BLaER1 treated with 17β-estradiol and CSF1 and Interleukin-3, amounts not matched to agents 10 nM and 100 nM (cell line): ENCODE results near the gene ZNF691.

Experiments used
- H3K27ac ChIP-seq, 11 experiments: shearing (Covaris generic); formaldehyde crosslinking; 2 replicates each; pipeline ENCODE4 v1.8.1; 2022
- H3K27me3 ChIP-seq, 11 experiments: shearing (Covaris generic); formaldehyde crosslinking; 2 replicates each; pipeline ENCODE4 v1.8.1; 2022
- H3K36me3 ChIP-seq, 11 experiments: shearing (Covaris generic); formaldehyde crosslinking; 2 replicates each; pipeline ENCODE4 v1.8.1; 2022
- H3K4me1 ChIP-seq, 10 experiments: shearing (Covaris generic); formaldehyde crosslinking; 2 replicates each; pipeline ENCODE4 v1.8.1; 2022
- H3K4me2 ChIP-seq, 11 experiments: shearing (Covaris generic); formaldehyde crosslinking; 2 replicates each; pipeline ENCODE4 v1.8.1; 2022
- H3K4me3 ChIP-seq, 10 experiments: shearing (Covaris generic); formaldehyde crosslinking; 2 replicates each; pipeline ENCODE4 v1.8.1; 2022
- H3K9ac ChIP-seq, 11 experiments: shearing (Covaris generic); formaldehyde crosslinking; 2 replicates each; pipeline ENCODE4 v1.8.1; 2022
- H3K9me3 ChIP-seq, 11 experiments: shearing (Covaris generic); formaldehyde crosslinking; replicated peaks in 1 of 11; 2 replicates each; pipeline ENCODE4 v1.8.1; 2022
- H4K20me1 ChIP-seq, 11 experiments: shearing (Covaris generic); formaldehyde crosslinking; 2 replicates each; pipeline ENCODE4 v1.8.1; 2022
- Cebpa-rat ChIP-seq, 11 experiments: shearing (Covaris generic); IDR thresholded peaks; 2 replicates each; pipeline ENCODE4 v1.8.1; 2022

ZNF691 gene

DNA sequence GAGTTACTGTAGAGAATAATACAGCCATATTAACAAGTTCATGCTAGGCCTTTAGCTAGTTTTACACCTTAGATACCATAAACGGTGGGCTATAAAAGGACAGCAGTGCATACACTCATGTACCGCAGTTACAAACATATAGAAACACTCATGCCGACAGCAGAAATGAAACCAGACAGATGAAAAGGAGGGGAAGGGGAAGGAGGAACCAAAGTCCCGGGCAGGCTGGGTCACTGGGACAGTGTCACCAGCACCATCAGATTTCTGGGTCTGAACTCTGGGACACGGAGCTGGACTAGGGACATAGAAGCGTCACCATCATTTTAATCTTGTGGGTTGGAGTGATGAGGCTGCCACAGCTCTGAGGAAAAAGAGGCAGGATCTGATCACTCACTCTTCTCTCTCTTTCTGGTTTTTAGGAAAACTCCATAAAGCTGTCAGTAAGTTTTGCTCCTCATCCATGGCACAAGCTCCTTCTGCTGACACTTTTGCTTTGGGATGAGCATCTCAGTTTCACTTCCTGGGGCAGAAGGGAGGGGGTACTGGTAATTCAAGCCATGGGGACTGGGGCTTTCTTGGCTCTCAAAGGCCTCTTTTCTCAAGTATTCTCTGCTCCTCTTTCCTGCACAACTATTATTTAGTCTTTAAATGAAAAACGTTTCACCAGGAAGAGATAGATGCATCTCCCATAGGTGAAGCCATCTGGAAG is 7.8 kb upstream of the ZNF691 start:
- Histone ChIP-seq H3K4me2 (peak overlapping the region in 5 of 11 experiments; percentile 5 to 72 (median 55); a peak in 9 of 22 replicates), H3K27ac (no peak overlapping the region; a peak in 1 of 22 replicates), H3K9ac (no peak overlapping the region), H3K9me3 (no peaks in the 10 kb centered on the region), H3K36me3 (peaks cover 0 to 50% (median 10%) of the 10 kb centered on the region in 11 experiments; a peak in 10 of 22 replicates), H3K4me3 (no peak overlapping the region), H3K4me1 (peaks cover 0 to 33% (median 12%) of the 10 kb centered on the region in 10 experiments; a peak in 11 of 20 replicates), H3K27me3 (no peaks in the 10 kb centered on the region), H4K20me1 (no peaks in the 10 kb centered on the region)
- TF ChIP-seq Cebpa-rat (IDR thresholded peaks at IDR 0.05) = no peak

DNA sequence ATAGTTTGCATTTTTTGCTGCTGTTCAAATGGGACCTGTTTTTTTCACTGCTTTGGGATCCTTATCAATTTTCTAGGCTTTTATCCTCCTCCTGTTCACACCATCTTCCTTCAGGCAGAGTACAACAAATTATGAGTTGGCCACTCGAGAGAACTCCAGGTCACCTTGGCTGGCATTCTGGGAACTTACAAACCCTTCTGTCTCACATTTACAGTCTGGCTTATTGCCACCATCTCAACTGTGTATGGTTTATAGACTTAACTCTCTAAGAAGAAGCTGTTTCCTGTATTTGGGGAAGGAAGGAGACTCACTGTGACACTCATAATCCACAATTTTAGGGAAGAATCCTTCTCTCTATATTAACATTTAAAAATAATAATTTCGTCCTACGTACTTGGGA is 5.4 kb upstream of the ZNF691 start:
- Histone ChIP-seq H4K20me1 (no peaks in the 10 kb centered on the region), H3K4me1 (peaks cover 0 to 30% (median 13%) of the 10 kb centered on the region in 10 experiments; a peak in 15 of 20 replicates), H3K27ac (no peak overlapping the region), H3K9me3 (no peaks in the 10 kb centered on the region), H3K27me3 (no peaks in the 10 kb centered on the region), H3K9ac (no peak overlapping the region), H3K4me3 (no peak overlapping the region), H3K36me3 (peaks cover 0 to 39% (median 10%) of the 10 kb centered on the region in 11 experiments; a peak in 10 of 22 replicates), H3K4me2 (no peak overlapping the region)
- no peak for TF ChIP-seq Cebpa-rat (IDR thresholded peaks at IDR 0.05)

- H3K9me3 ChIP-seq = no peaks in the 10 kb centered on the region
- H3K36me3 ChIP-seq = peaks cover 0 to 39% (median 10%) of the 10 kb centered on the region in 11 experiments; a peak in 10 of 22 replicates
- H4K20me1 ChIP-seq = no peaks in the 10 kb centered on the region
- H3K27ac ChIP-seq = no peak overlapping the region
- no peak overlapping the region for H3K4me3 ChIP-seq
- peaks cover 0 to 30% (median 14%) of the 10 kb centered on the region in 10 experiments; a peak in 15 of 20 replicates for H3K4me1 ChIP-seq
- TF ChIP-seq Cebpa-rat (IDR thresholded peaks at IDR 0.05) = no peak
- H3K27me3 ChIP-seq = no peaks in the 10 kb centered on the region
- H3K4me2 ChIP-seq = no peak overlapping the region
- no peak overlapping the region for H3K9ac ChIP-seq
Observed at GRCh38 chr1:42841440-42842147, 4.8 kb upstream of the ZNF691 start.

GRCh38 chr1:42844592-42845140 is 1.7 kb upstream of the ZNF691 start:
- H3K36me3 ChIP-seq = peaks cover 6 to 48% (median 21%) of the 10 kb centered on the region in 11 experiments
- H3K4me1 ChIP-seq = peaks cover 14 to 28% (median 17%) of the 10 kb centered on the region in 10 experiments
- TF ChIP-seq Cebpa-rat (IDR thresholded peaks at IDR 0.05) = no peak
- H3K27ac ChIP-seq = no peak overlapping the region
- H3K4me2 ChIP-seq = no peak overlapping the region
- H3K9me3 ChIP-seq = peaks cover 0 to 6% (median 1%) of the 10 kb centered on the region in 11 experiments; a peak in 5 of 22 replicates
- H4K20me1 ChIP-seq = no peaks in the 10 kb centered on the region
- no peak overlapping the region for H3K4me3 ChIP-seq
- H3K27me3 ChIP-seq = no peaks in the 10 kb centered on the region
- no peak overlapping the region for H3K9ac ChIP-seq

GRCh38 chr1:42845193-42845592 is 1.2 kb upstream of the ZNF691 start:
- Histone ChIP-seq H3K9me3 (peaks cover under 1 to 11% (median 6%) of the 10 kb centered on the region in 11 experiments; a peak in 16 of 22 replicates), H3K4me2 (no peak overlapping the region), H4K20me1 (no peaks in the 10 kb centered on the region), H3K36me3 (peaks cover 11 to 48% (median 26%) of the 10 kb centered on the region in 11 experiments), H3K27me3 (no peaks in the 10 kb centered on the region), H3K27ac (no peak overlapping the region), H3K9ac (no peak overlapping the region), H3K4me1 (peaks cover 14 to 28% (median 17%) of the 10 kb centered on the region in 10 experiments), H3K4me3 (no peak overlapping the region)
- no peak for TF ChIP-seq Cebpa-rat (IDR thresholded peaks at IDR 0.05)

DNA sequence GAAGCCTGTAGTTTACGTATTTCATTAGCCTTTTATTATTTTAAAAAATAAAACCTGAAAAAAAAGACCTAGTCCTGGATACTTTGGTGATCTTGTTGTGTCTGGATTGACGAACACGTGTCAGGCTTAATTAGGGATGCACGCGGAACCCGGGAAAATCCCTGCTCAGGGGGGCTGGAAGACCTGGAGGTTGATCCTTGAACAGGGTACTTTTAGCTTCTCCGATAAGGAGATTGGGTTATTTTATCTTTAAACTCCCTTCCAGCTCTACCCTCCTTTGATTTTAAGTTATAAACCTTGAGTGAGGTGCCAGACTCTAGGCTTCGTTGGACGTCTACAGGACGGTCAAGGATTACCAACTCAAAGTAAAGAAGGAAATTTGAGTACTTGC is 552 bp upstream of the ZNF691 start:
- TF ChIP-seq Cebpa-rat (IDR thresholded peaks at IDR 0.05) = no peak
- Histone ChIP-seq H3K27me3 (no peaks in the 10 kb centered on the region), H3K4me3 (peak overlapping the region; percentile 77 to 97 (median 87)), H3K27ac (peak overlapping the region in 6 of 11 experiments; percentile 35 to 90 (median 62); a peak in 8 of 22 replicates), H3K9ac (peak overlapping the region; percentile 10 to 94 (median 88); a peak in 15 of 22 replicates), H4K20me1 (no peaks in the 10 kb centered on the region), H3K4me1 (peaks cover 14 to 28% (median 17%) of the 10 kb centered on the region in 10 experiments), H3K9me3 (peaks cover 7 to 18% (median 12%) of the 10 kb centered on the region in 11 experiments), H3K4me2 (peak overlapping the region; percentile 68 to 88 (median 84)), H3K36me3 (peaks cover 17 to 52% (median 33%) of the 10 kb centered on the region in 11 experiments)

- Histone ChIP-seq H3K4me1 (peaks cover 14 to 28% (median 17%) of the 10 kb centered on the region in 10 experiments), H3K9me3 (peaks cover 20 to 31% (median 25%) of the 10 kb centered on the region in 11 experiments), H4K20me1 (no peaks in the 10 kb centered on the region), H3K27ac (peak overlapping the region; percentile 84 to 94 (median 88); a peak in 21 of 22 replicates), H3K4me3 (peak overlapping the region; percentile 77 to 97 (median 87)), H3K27me3 (no peaks in the 10 kb centered on the region), H3K9ac (peak overlapping the region; percentile 83 to 94 (median 90)), H3K4me2 (peak overlapping the region; percentile 86 to 93 (median 90)), H3K36me3 (peaks cover 30 to 52% (median 39%) of the 10 kb centered on the region in 11 experiments)
- TF ChIP-seq Cebpa-rat (IDR thresholded peaks at IDR 0.05) = no peak
Observed at GRCh38 chr1:42847111-42847595, 740 bp downstream of the ZNF691 start.

DNA sequence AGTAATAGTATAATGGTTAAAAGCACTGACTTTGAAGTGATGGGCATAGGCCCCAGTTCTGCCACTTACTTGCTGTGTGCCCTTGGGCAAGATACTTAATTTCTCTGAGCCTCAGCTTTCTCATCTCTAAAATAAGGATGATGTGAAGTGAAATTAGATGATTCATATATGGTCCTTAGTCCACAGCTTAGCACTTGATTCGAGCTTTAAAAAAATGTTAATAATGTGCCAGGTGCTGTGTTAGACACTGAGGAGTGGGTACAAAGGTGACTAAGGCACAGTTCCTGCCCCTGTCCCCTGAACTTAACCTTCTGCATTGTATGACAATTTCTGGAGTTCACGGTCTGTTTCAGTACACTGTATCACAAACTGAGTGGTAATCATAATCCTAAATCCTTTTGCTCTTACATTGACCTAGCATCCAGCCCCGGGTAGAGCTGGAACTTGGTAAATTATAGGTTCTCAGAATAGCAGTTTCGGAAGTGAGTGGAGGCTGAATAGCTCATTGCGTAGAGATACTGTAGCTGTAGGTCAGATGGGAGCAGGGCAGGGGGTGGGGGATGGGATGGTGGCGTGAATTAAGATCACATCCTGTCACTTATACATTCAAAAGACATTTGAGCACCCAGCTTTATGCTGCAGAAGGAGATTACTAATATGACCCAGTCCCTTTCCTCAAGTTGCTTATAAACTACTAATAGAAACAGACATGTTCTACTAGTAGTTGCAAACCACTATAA is 1.5 kb downstream of the ZNF691 start:
- Histone ChIP-seq H3K9ac (peak overlapping the region in 8 of 11 experiments; percentile 83 to 93 (median 90); a peak in 15 of 22 replicates), H3K4me1 (peaks cover 14 to 28% (median 17%) of the 10 kb centered on the region in 10 experiments), H3K27me3 (no peaks in the 10 kb centered on the region), H4K20me1 (peaks cover 0 to under 1% (median 0%) of the 10 kb centered on the region in 11 experiments; a peak in 1 of 22 replicates), H3K27ac (no peak overlapping the region; a peak in 1 of 22 replicates), H3K36me3 (peaks cover 37 to 52% (median 42%) of the 10 kb centered on the region in 11 experiments), H3K4me3 (peak overlapping the region; percentile 77 to 97 (median 87); a peak in 19 of 20 replicates), H3K4me2 (peak overlapping the region; percentile 86 to 93 (median 90)), H3K9me3 (peaks cover 23 to 38% (median 28%) of the 10 kb centered on the region in 11 experiments)
- no peak for TF ChIP-seq Cebpa-rat (IDR thresholded peaks at IDR 0.05)
